RWPE1 (cell line): ENCODE data around the gene EEF2.

Experiments used
- CTCF ChIA-PET: fragments of 350-600 bp; sonication (Branson Sonifier 250); formaldehyde crosslinking; extraction: SDS; loops from one replicate; lab custom pipeline; 2021; lab: Yijun Ruan, JAX
- POLR2A ChIA-PET: fragments of 400-600 bp; formaldehyde crosslinking; extraction: SDS; loops from one replicate; lab custom pipeline; 2020; ENCODE audit warnings: antibody characterized with exemption; ENCODE audit not compliant: low non-redundant PET; lab: Yijun Ruan, JAX
- DNase-seq: peaks from one replicate; pipeline ENCODE4 v3.0.0; 2012; ENCODE audit warnings: low spot score
- H3K27ac ChIP-seq: fragments of 450-650 bp; 2 replicates; pipeline ENCODE4 v1.5.1; 2017
- TF ChIP-seq, protein P1 (sequence below): fragments of 450-650 bp; conservative IDR thresholded peaks from 2 replicates; pipeline ENCODE4 v1.5.1; 2017; ENCODE audit warnings: low read depth, mild to moderate bottlenecking

The EEF2 gene

DNA sequence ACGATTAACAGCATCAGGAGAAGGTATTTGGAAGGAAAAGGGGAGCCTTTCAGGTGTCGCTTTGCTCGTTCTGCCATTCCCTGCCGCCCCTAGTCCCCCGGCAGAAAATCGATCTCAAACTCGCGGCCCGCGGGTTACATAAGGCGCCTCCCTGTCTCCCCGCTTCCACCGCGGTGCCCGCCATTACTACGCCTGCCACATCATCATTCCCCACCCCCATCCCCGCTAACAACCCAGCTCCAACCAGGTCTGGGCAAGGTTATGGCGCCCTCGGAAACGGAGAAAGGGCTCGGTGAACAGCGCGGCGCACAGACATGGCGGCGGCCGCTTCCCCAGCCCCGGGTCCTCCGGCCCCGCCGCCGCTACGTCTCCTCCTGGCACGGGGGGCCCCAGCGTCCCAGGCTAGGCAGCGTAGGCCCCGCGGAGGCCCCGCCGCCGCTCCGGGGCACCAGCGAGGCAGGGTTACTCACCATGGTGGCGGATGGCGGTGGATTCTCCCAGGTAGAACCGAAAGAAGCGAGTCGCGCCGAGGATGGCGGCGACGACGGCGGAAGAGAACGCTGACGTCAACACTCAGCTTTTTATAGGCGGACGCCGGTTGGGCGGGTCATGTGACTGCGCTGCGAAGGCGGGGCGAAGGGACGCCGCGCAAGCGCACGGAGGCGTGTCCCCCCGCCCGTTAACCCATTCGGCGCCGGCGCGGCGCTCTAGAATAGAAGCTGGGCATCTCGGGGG, at the start of gene EEF2:
Gene EEF2, minus strand, starts transcription at position 556 of the 735 bp plus-strand sequence. Its CDS starts 83 bp downstream, at position 473.
- POLR2A ChIA-PET: interaction anchor here (0.5 to 2.1 kb wide), 5 partner anchors 15 to 787 kb away, joined by 3 to 15 read pairs (median 3); partner anchors contain the start of gene DAPK3
- DNase-seq: peak; percentile 97
- TF ChIP-seq, protein P1, sequence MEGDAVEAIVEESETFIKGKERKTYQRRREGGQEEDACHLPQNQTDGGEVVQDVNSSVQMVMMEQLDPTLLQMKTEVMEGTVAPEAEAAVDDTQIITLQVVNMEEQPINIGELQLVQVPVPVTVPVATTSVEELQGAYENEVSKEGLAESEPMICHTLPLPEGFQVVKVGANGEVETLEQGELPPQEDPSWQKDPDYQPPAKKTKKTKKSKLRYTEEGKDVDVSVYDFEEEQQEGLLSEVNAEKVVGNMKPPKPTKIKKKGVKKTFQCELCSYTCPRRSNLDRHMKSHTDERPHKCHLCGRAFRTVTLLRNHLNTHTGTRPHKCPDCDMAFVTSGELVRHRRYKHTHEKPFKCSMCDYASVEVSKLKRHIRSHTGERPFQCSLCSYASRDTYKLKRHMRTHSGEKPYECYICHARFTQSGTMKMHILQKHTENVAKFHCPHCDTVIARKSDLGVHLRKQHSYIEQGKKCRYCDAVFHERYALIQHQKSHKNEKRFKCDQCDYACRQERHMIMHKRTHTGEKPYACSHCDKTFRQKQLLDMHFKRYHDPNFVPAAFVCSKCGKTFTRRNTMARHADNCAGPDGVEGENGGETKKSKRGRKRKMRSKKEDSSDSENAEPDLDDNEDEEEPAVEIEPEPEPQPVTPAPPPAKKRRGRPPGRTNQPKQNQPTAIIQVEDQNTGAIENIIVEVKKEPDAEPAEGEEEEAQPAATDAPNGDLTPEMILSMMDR: no peak
- H3K27ac ChIP-seq: peak within 1 kb of the TSS; percentile 88
- CTCF ChIA-PET: interaction anchor here (0.6 to 0.7 kb wide), 2 partner anchors 133 to 155 kb away, joined by 3 read pairs; no protein-coding TSS in a partner anchor

DNA sequence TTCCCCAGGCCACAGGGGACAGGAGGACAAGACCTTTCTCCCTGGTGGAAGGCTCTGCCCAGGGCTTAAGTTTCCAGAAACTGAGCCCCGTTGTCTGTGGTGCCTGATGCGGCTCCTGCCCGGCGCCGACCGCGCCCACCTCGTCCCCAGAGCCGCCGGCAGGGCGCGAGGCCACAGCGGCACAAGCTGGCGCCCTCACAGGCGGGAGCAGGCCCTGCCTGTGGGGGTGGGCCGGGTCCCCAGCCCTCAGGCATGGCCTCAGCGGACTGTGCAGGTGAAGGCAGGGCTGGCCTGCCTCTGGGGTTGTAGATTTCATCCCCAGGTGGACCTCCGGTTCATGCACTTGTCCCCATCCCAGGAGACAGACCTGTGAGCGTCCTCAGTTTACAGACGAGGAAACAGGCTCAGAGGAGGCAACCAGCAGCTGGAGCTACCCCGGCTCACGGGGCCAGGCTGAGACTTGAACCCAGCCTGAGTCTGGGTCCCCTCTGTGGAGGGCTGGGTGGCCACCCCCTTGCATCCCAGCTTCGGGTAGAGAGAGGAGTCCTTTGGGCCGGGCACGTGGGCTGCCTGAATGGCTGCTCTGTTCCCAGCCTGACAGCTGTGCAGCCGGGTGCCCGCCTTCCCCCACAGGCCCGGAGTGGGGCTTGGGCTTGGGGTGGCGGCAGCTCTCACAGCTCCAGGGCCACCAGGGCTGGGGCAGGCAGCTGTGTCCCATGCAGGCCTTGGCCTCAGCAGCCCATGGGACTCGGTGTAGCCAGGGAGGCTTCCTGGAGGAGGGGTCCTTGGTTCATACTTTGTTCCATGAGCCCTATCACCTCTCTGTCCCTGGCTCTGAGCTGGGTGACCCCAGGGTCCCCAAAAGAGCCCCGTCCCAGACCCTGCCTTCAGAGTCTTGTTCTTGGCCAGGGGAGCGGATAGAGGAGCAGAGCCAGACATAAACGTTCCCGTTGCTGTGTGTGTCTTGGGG, 49.1 kb upstream of the EEF2 start:
- no peak for DNase-seq
- H3K27ac ChIP-seq: peak overlapping the region; percentile 54
- TF ChIP-seq, protein P1: no peak
- ChIA-PET CTCF (no interaction called here), POLR2A (no interaction called here)

GRCh38 chr19:4033028-4033956, 48.0 kb upstream of the EEF2 start:
- TF ChIP-seq, protein P1: no peak
- DNase-seq: no peak
- ChIA-PET CTCF (no interaction called here), POLR2A (no interaction called here)
- peak overlapping the region; percentile 54; the same call in 1 of the 2 replicates for H3K27ac ChIP-seq

DNA sequence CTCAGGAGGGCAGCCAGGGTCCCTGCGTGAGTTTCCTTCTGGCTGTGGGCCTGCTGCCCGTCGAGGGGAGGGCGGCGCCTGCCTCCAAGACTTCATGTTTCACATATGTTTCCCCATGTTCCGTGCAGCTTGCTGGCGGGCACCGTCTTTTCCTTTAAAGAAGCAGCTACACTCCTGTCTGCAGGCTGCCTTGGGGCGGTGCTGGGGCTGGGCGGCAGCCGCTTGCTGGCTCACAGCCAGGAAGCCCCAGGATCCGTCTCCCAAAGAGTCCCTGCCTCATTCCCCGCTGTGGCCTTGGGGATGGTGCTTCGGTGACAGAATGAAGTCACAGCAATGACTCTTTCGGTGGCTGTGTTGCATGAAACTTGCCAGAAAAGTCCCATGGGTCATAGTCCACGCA, 47.2 kb upstream of the EEF2 start:
- TF ChIP-seq, protein P1: no peak
- no peak for DNase-seq
- no peak overlapping the region for H3K27ac ChIP-seq
- POLR2A ChIA-PET: no interaction called here
- CTCF ChIA-PET: no interaction called here

- TF ChIP-seq, protein P1: no peak
- ChIA-PET POLR2A (no interaction called here), CTCF (no interaction called here)
- no peak overlapping the region for H3K27ac ChIP-seq
- no peak for DNase-seq
Measured at GRCh38 chr19:4031420-4031819, 46.2 kb upstream of the EEF2 start.

DNA sequence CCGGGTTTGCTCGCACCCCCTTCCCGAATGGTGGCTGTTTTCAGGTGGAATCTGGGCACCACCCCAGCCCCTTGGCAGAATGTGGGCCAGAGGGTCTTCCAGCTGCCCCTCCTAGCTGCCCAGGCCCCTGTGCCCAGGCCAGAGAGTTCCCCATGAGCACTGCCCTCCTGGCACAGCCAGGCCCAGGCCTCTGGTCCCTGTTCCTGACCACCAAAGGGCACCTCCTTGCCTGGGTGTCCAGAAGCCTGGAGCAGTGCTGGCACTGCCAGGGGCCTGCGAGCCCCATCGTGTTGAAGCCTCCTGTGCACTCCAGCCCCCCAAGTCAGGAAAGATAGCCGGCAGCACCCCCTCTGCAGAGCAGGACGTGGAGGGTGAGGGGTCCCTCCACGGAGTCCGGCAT, 45.7 kb upstream of the EEF2 start:
- DNase-seq: no peak
- TF ChIP-seq, protein P1: no peak
- CTCF ChIA-PET: no interaction called here
- H3K27ac ChIP-seq: no peak overlapping the region
- POLR2A ChIA-PET: no interaction called here
